Suprapubic skin (tissue), 4 donors: ENCODE results near the gene TADA3. TPM values are rescaled to one million over a fixed set of nuclear protein-coding genes. Genes with fewer than 3 reads are reported as not detected.
A peak's percentile ranks its signal among the peaks of the same experiment; 100 is the strongest.

Source experiments
- DNase-seq, 2 donors: peaks; one replicate each; pipeline ENCODE4 v3.0.0-alpha.2; 2019; ENCODE audit warnings: low spot score in 2 of 2
- H3K27ac ChIP-seq: fragments of 200-600 bp; sonication (generic); one replicate; pipeline ENCODE4 v1.5.1; 2019
- H3K27me3 ChIP-seq: fragments of 200-600 bp; sonication (generic); one replicate; pipeline ENCODE4 v1.5.1; 2019
- H3K36me3 ChIP-seq: fragments of 200-600 bp; sonication (generic); one replicate; pipeline ENCODE4 v1.5.1; 2019
- H3K4me1 ChIP-seq: fragments of 200-600 bp; sonication (generic); one replicate; pipeline ENCODE4 v1.5.1; 2019
- H3K4me3 ChIP-seq: fragments of 200-600 bp; sonication (generic); one replicate; pipeline ENCODE4 v1.5.1; 2019; ENCODE audit warnings: mild to moderate bottlenecking
- H3K9me3 ChIP-seq: fragments of 200-600 bp; sonication (generic); one replicate; pipeline ENCODE4 v1.5.1; 2019
- EP300 ChIP-seq: sonication (generic); formaldehyde crosslinking; IDR thresholded peaks from one replicate; pipeline ENCODE4 v1.6.1; 2017; ENCODE audit warnings: antibody characterized with exemption
- POLR2A ChIP-seq, 2 donors: fragments of 450-650 bp; IDR thresholded peaks; one replicate each; pipeline ENCODE4 v1.6.1; 2017; ENCODE audit warnings: antibody characterized with exemption in 2 of 2, mild to moderate bottlenecking in 2 of 2, moderate library complexity in 2 of 2
- POLR2AphosphoS5 ChIP-seq, 3 donors: sonication (generic); formaldehyde crosslinking; IDR thresholded peaks; one replicate each; pipeline ENCODE4 v1.6.1; 2017; ENCODE audit warnings: antibody characterized with exemption in 3 of 3
- WGBS: methylation state at CpG from one replicate; pipeline ENCODE4 v1.1.5; 2018; 5-methylcytosine and 5-hydroxymethylcytosine counted together
- total RNA-seq, 4 donors: library from RNA; depleted of rRNA; stranded (reverse); fragments of >200 nt; gene quantifications; one replicate each; pipeline ENCODE4 v1.1.0, GENCODE V29; 2016
- TF ChIP-seq, protein P1 (sequence below), 2 donors: fragments of 200-600 bp in 1 of 2; fragments of 450-650 bp in 1 of 2; sonication (generic) in 1 of 2; IDR thresholded peaks; one replicate each; pipeline ENCODE4 v1.5.1; 2016 to 2019; ENCODE audit warnings: antibody characterized with exemption in 2 of 2, mild to moderate bottlenecking in 1 of 2, moderate library complexity in 1 of 2

TADA3 gene
- total RNA-seq, 4 donors from 2014 or later, result 27.6 to 45.0 (median 38.8) TPM

DNA sequence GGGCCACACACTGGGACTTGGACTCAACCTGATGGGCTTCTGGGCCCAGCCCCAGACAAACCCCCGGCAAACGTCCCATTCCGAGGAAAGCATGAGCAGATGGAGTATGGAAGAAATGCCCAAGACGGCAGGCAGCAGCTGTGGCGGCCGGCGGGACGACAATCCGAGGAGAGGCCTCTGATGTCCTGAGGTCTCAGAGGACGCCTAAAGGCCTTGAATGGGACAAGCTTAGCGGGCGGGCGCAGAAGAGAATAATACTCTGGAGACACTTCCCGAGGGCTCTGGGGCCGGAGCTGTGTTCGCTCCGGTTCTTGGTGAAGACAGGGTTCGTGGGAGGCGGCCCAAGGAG is 43.0 kb downstream of the TADA3 start:
- Histone ChIP-seq H3K4me1 (peaks cover 32% of the 10 kb centered on the region), H3K9me3 (no peaks in the 10 kb centered on the region), H3K27ac (peak overlapping the region; percentile 90), H3K27me3 (no peaks in the 10 kb centered on the region), H3K36me3 (peaks cover 60% of the 10 kb centered on the region), H3K4me3 (peak overlapping the region; percentile 74)
- TF ChIP-seq POLR2AphosphoS5 (IDR thresholded peaks at IDR 0.05) (no peak), POLR2A (IDR thresholded peaks at IDR 0.05) (no peak), EP300 (no peak)
- TF ChIP-seq, protein P1, sequence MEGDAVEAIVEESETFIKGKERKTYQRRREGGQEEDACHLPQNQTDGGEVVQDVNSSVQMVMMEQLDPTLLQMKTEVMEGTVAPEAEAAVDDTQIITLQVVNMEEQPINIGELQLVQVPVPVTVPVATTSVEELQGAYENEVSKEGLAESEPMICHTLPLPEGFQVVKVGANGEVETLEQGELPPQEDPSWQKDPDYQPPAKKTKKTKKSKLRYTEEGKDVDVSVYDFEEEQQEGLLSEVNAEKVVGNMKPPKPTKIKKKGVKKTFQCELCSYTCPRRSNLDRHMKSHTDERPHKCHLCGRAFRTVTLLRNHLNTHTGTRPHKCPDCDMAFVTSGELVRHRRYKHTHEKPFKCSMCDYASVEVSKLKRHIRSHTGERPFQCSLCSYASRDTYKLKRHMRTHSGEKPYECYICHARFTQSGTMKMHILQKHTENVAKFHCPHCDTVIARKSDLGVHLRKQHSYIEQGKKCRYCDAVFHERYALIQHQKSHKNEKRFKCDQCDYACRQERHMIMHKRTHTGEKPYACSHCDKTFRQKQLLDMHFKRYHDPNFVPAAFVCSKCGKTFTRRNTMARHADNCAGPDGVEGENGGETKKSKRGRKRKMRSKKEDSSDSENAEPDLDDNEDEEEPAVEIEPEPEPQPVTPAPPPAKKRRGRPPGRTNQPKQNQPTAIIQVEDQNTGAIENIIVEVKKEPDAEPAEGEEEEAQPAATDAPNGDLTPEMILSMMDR (IDR thresholded peaks at IDR 0.05), result no peak
- 5% methylated on average over 17 of the region's 19 CpGs for WGBS
- DNase-seq, result no peak

DNA sequence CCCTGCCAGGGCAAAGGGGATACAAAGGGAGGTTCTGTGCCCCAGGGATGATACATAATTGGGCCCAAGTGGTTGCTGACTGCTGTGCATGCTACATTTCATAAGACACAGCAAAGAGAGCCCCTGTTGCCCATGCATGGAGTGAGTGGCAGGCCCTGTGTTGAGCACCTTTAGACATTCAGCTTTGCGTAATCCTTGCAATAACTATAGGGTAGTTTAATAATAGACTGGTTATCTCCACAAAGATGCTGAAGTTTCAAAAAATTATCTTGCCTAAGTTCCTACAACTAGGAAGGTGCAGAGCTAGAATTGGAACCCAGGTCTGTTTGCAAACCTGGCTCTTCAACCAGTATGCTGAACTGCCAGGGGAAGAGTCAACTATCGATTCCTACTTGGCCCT is 44.2 kb downstream of the TADA3 start:
- Histone ChIP-seq H3K27ac (no peak overlapping the region), H3K9me3 (no peaks in the 10 kb centered on the region), H3K4me3 (no peak overlapping the region), H3K27me3 (no peaks in the 10 kb centered on the region), H3K4me1 (peaks cover 29% of the 10 kb centered on the region), H3K36me3 (peaks cover 69% of the 10 kb centered on the region)
- no peak for DNase-seq
- TF ChIP-seq POLR2A (IDR thresholded peaks at IDR 0.05), result no peak
- TF ChIP-seq, protein P1 (IDR thresholded peaks at IDR 0.05), result no peak
- no peak for TF ChIP-seq EP300
- no peak for TF ChIP-seq POLR2AphosphoS5 (IDR thresholded peaks at IDR 0.05)
- WGBS, result 96% methylated on average over 2 of the region's 2 CpGs

DNA sequence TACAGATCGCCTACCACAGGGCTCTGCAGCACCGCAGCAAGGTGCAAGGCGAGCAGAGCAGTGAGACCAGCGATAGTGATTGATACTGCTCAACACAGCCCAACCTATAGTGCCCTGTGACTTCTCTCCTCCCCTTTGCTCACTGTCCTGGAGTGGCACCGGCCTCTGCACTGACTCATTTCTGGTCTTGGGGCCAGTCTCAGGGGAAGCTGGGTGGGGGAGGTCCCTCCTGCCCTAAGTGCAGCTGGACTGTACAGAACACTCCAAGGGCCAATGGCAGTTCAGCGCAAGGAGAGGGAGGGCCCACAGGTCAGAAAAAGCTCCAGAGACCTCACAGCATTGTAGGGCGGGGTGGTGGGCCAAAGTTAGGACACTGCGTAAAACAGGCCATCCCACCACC is 45.0 kb downstream of the TADA3 start:
- no peak for TF ChIP-seq EP300
- TF ChIP-seq POLR2AphosphoS5 (IDR thresholded peaks at IDR 0.05), result no peak
- Histone ChIP-seq H3K4me3 (no peak overlapping the region), H3K27ac (no peak overlapping the region), H3K9me3 (no peaks in the 10 kb centered on the region), H3K36me3 (peaks cover 70% of the 10 kb centered on the region), H3K27me3 (no peaks in the 10 kb centered on the region), H3K4me1 (peaks cover 29% of the 10 kb centered on the region)
- 88% methylated on average over 8 of the region's 8 CpGs for WGBS
- no peak for DNase-seq

DNA sequence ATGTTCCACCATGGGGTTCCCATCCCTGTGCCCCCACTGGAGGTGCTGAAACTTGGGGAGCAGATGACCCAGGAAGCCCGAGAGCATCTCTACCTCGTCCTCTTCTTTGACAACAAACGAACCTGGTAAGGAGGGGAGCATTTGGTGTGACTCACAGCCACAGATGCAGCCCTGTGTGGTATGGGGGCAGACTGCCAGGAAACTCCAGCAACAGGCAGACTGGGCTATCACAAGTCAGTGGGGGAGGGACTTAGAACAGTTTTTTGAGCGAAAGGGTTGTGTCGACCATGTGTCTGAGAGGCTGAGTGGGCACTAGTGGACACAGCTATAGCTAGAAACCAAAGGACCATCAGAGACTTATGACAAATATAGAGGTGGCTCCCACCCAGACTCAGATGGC is 45.9 kb downstream of the TADA3 start:
- no peak for DNase-seq
- TF ChIP-seq POLR2A (IDR thresholded peaks at IDR 0.05), result no peak
- TF ChIP-seq POLR2AphosphoS5 (IDR thresholded peaks at IDR 0.05), result no peak
- TF ChIP-seq, protein P1 (IDR thresholded peaks at IDR 0.05), result no peak
- no peak for TF ChIP-seq EP300
- H3K36me3 ChIP-seq, result peaks cover 72% of the 10 kb centered on the region
- H3K27me3 ChIP-seq, result no peaks in the 10 kb centered on the region
- no peak overlapping the region for H3K4me3 ChIP-seq
- 84% methylated on average over 5 of the region's 5 CpGs for WGBS
- no peak overlapping the region for H3K27ac ChIP-seq
- H3K9me3 ChIP-seq, result no peaks in the 10 kb centered on the region
- H3K4me1 ChIP-seq, result peaks cover 21% of the 10 kb centered on the region

DNA sequence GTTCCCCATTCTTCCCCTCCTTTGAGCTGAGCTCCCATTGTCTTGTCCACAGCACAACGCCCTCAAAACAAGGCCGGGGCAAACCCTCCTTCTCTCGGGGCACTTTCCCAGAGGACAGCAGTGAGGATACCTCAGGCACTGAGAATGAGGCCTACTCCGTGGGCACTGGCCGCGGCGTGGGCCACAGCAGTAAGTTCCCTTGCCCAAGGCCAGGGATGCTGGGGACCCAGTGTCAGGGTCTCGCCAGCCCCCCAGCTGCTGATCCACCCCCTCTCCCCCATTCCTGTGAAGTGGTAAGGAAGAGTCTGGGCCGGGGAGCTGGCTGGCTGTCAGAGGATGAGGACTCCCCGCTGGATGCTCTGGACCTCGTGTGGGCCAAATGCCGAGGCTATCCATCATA is 46.8 kb downstream of the TADA3 start:
- Histone ChIP-seq H3K4me3 (no peak overlapping the region), H3K27ac (no peak overlapping the region), H3K9me3 (no peaks in the 10 kb centered on the region), H3K27me3 (no peaks in the 10 kb centered on the region), H3K36me3 (peaks cover 79% of the 10 kb centered on the region), H3K4me1 (peaks cover 13% of the 10 kb centered on the region)
- WGBS, result 94% methylated on average over 12 of the region's 12 CpGs
- no peak for TF ChIP-seq POLR2A (IDR thresholded peaks at IDR 0.05)
- TF ChIP-seq POLR2AphosphoS5 (IDR thresholded peaks at IDR 0.05), result no peak
- TF ChIP-seq, protein P1 (IDR thresholded peaks at IDR 0.05), result no peak
- no peak for TF ChIP-seq EP300
- no peak for DNase-seq

DNA sequence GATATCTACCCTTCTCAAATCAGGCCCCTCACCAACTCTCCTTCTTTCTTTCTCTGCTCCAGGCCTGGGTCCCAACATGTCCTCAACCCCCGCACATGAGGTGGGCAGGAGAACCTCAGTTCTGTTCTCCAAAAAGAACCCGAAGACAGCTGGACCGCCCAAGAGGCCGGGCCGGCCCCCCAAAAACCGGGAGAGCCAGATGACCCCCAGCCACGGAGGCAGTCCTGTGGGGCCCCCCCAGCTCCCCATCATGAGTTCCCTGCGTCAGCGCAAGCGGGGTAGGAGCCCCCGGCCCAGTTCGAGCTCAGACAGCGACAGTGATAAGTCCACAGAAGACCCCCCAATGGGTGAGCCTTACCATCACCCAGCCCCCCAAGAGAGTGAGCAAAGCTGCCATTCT is 48.1 kb downstream of the TADA3 start:
- H3K27me3 ChIP-seq, result no peaks in the 10 kb centered on the region
- H3K4me1 ChIP-seq, result peaks cover 7% of the 10 kb centered on the region
- peaks cover 93% of the 10 kb centered on the region for H3K36me3 ChIP-seq
- TF ChIP-seq EP300 (no peak), POLR2A (IDR thresholded peaks at IDR 0.05) (no peak), POLR2AphosphoS5 (IDR thresholded peaks at IDR 0.05) (no peak)
- TF ChIP-seq, protein P1 (IDR thresholded peaks at IDR 0.05), result no peak
- H3K27ac ChIP-seq, result no peak overlapping the region
- no peaks in the 10 kb centered on the region for H3K9me3 ChIP-seq
- no peak overlapping the region for H3K4me3 ChIP-seq
- WGBS, result 99% methylated on average over 6 of the region's 13 CpGs
- no peak for DNase-seq
